ENCODE measurements around the gene NUPR2.
"Not testable (repeated sequence)": the region's sequence is repeated elsewhere in the genome, so short reads cannot be mapped to it uniquely, and the experiment has no call there.

The NUPR2 gene

GRCh38 chr7:56079450-56080185, 36.6 kb downstream of the NUPR2 start:
- DNase-seq (ENCODE audit: extremely low read depth, low read depth) = peak; percentile 49
- TF ChIP-seq CTCF (IDR thresholded peaks at IDR 0.05; ENCODE audit: low read depth, low read length) = peak; percentile 88

DNA sequence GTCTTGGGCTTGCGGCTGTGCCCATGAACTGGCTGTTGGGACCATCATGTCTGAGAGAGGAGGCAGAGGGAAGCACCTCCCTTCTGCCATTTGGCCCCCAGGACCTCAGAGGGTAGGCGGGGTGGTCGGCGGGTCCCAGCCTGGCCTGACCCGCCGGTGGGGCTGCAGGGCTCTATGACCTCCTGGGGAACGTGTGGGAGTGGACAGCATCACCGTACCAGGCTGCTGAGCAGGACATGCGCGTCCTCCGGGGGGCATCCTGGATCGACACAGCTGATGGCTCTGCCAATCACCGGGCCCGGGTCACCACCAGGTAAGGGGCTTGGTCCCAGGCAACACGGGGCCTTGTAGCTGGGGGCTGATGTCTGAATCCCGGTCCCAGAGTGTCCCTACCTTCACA, 38.0 kb downstream of the NUPR2 start:
- TF ChIP-seq CTCF (IDR thresholded peaks at IDR 0.05; ENCODE audit: low read depth, low read length) = no peak
- DNase-seq (ENCODE audit: extremely low read depth, low read depth) = no peak

DNA sequence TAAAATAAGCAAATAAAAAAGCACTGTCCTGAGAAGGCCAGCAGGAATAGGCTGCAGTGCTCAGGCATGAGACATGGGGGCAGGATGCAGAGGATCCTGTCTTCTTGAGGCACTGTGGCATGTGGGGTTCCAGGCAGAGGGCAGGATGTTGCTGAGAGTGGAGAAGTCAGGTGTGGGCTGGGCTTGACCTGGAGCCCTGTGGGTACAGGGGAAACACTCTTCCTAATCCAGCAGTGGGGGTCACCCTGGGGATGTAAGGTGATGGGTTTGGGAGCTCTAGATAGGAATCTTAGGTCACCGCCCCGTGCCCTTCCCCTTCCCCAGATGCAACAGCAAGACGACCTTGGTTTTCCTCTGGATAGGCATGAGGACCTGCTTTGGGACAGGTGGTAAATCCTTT, 38.5 kb downstream of the NUPR2 start:
- DNase-seq (ENCODE audit: extremely low read depth, low read depth) = no peak

GRCh38 chr7:56074371-56074791, 41.8 kb downstream of the NUPR2 start:
- peak; percentile 96 for TF ChIP-seq CTCF (IDR thresholded peaks at IDR 0.05; ENCODE audit: low read depth, low read length)
- DNase-seq (ENCODE audit: extremely low read depth, low read depth) = peak; percentile 52

More for the DNA sequence above, 38.5 kb downstream of the NUPR2 start:
- no peak for TF ChIP-seq CTCF (IDR thresholded peaks at IDR 0.05; ENCODE audit: low read depth, low read length)

DNA sequence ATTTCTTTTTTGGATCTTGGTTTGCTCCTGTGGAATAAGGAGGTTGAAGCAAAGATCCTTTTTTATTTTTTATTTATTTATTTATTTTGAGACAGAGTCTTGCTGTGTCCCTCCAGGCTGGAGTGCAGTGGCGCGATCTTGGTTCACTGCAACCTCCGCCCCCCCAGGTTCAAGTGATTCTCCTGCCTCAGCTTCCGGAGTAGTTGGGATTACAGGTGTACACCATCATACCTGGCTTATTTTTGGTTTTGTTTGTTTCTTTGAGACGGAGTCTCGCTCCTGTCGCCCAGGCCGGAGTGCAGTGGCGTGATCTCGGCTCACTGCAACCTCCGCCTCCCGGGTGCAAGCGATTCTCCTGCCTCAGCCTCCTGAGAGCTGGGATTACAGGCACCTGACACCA, 49.8 kb downstream of the NUPR2 start:
- not testable (repeated sequence) for DNase-seq (ENCODE audit: extremely low read depth, low read depth)
